GM18870 (cell line): ENCODE data around the gene LRCH3.
"Not testable (repeated sequence)": the region's sequence is repeated elsewhere in the genome, so short reads cannot be mapped to it uniquely, and the experiment has no call there.

ENCODE experiments used
- ATAC-seq: cut with Tn5 transposase; IDR thresholded peaks from one replicate; pipeline ENCODE4 v1.9.1; 2021; ENCODE audit warnings: moderate library complexity; ENCODE audit not compliant: unreplicated experiment

LRCH3 gene

DNA sequence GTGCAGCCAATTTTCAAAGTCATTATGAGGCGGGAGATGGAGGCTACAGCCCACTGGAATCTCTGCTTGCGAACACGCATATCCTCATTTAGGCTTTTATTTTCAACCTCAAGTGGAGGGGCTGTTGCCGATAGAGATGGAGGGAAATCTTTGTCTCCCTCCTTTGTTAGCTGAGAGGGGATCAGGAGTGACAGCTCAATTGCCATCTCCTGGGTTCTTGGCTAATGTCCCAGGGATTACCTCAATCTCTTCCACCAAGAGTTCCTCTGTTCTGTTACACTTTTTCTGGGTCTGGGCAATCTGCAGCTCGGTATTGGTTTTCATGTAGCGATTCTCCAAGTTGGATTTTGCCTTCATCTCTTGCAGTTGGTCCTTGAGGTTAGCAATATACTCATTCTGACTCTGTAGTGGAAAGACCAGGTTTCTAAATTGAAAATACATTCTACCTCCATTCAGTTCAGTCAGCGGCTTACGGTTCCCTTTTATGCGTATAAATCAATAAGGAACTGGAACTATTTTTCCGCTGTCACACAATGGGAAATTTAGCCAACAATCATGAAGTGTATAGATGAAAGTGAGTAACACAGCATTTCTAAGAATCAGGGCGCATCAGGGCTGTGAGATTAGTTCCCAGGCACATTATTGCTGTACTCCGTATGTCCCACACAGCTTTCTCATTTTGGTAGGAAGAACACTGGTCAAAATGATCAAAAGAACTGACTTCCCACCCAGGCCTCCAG, 122.8 kb downstream of the LRCH3 start:
- no peak for ATAC-seq

DNA sequence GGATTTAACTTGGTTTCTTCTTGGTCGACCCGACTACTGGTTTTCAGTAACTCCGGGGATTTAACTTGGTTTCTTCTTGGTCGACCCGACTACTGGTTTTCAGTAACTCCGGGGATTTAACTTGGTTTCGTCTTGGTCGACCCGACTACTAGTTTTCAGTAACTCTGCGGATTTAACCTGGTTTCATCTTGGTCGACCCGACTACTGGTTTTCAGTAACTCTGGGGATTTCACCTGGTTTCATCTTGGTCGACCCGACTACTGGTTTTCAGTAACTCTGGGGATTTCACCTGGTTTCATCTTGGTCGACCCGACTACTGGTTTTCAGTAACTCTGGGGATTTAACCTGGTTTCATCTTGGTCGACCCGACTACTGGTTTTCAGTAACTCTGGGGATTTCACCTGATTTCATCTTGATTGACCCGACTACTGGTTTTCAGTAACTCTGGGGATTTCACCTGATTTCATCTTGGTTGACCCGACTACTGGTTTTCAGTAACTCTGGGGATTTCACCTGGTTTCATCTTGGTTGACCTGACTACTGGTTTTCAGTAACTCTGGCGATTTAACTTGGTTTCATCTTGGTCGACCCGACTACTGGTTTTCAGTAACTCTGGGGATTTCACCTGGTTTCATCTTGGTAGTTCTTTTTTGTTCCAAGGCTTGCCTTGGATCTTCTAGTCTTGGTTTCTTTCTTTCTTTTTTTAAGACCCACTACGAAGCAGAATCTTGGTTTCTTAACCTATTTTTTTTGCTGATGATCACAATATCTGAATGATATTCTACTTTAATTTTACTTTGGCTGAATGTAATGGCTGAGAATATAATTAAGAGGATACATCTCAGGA, 130.6 kb downstream of the LRCH3 start:
- ATAC-seq, result not testable (repeated sequence)

DNA sequence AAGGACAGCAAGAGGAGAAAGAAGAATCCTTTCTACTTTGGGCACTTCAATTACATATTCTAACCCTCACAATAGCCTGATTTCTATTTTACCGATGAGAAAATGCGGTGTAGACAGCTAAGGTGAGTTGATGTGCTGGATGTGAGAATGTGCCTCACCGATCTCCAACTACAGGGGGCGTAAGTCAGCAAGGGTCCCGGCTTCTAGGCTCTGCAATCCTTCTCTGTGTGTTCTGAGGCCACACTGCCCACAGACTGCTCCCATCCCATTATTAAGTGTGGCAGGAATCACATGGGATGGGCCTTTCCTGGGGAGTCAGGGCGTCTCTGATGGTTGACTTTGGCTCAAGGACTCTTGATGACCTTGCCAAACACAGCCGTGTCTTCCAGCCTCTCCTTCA, 135.4 kb downstream of the LRCH3 start:
- no peak for ATAC-seq

DNA sequence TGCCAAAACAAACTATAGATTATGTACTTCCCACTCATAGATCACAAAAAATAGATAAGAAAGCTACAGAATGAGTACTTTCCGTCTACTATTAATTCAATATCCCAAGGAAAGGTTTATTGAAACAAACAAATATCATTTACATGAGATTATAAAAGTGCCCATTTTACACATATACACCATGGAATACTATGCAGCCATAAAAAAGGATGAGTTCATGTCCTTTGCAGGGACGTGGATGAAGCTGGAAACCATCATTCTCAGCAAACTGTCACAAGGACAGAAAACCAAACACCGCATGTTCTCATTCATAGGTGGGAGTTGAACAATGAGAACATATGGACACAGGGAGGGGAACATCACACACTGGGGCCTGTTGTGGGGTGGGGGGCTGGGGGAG, 136.5 kb downstream of the LRCH3 start:
- ATAC-seq, result not testable (repeated sequence)

DNA sequence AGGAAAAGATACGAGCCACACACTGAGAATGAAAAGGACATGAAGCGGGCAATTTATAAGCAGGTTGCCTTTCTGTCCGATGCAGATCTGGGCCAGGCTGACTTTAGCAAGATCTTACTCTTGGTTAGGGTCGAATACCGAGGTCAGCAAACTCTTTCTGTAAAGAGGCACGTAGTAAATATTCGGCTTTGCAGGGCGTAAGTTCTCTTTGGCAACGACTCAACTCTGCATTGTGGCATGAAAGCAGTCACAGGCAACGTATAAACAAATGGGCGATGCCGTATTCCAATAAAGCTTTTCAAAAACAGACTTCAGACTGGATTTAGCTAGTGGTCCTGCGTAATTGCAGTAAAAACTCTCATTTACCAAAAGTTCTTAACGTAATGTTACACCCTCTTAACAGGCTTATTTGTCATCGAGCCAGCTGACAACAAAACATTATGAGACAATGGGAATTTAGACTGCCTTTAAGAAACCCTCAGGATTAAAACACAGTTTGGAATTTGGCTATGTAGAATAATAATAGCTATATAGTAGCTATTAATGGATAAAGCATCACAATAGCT, 145.8 kb downstream of the LRCH3 start:
- ATAC-seq, result no peak
